SK-N-SH (cell line): ENCODE results near the gene MBP. TPM values are rescaled to one million over a fixed set of nuclear protein-coding genes. Genes with fewer than 3 reads are reported as not detected.

Source experiments
- CTCF ChIA-PET: fragments of 300-600, 350-600 bp; formaldehyde crosslinking; extraction: SDS; loops from one replicate; lab custom pipeline; 2021; lab: Yijun Ruan, JAX
- POLR2A ChIA-PET: fragments of 350-600 bp; sonication (Branson Sonifier 250); formaldehyde crosslinking; extraction: SDS; loops from one replicate; lab custom pipeline; 2020; ENCODE audit warnings: antibody characterized with exemption, inconsistent platforms; lab: Yijun Ruan, JAX
- DNase-seq: peaks from one replicate; pipeline ENCODE4 v3.0.0; 2012
- H2AFZ ChIP-seq: fragments of 200-600 bp; sonication (generic); 2 replicates; pipeline ENCODE4 v1.8.1; 2016; ENCODE audit warnings: antibody characterized with exemption, mild to moderate bottlenecking, low read depth
- H3F3A ChIP-seq: fragments of 200-600 bp; sonication (generic); replicated peaks from 2 replicates; pipeline ENCODE3; 2016; ENCODE audit warnings: antibody characterized with exemption, mild to moderate bottlenecking; ENCODE audit not compliant: insufficient read depth
- H3K27ac ChIP-seq, 2 experiments: fragments of 200-500 bp in 1 of 2; fragments of 200-600 bp in 1 of 2; sonication (Bioruptor generic) in 1 of 2; sonication (generic), shearing (Covaris generic) in 1 of 2; 2 replicates each; pipeline versions ENCODE4 v1.5.1 to v1.6.1; 2014 to 2016; ENCODE audit warnings: low read depth in 2 of 2, inconsistent platforms in 1 of 2, low read length in 1 of 2, mild to moderate bottlenecking in 1 of 2, mixed read lengths in 1 of 2
- H3K27me3 ChIP-seq: fragments of 200-600 bp; sonication (generic), shearing (Covaris generic); 2 replicates; pipeline ENCODE4 v1.6.1; 2016; ENCODE audit warnings: mixed run types; ENCODE audit not compliant: insufficient read depth
- H3K36me3 ChIP-seq, 2 experiments: fragments of 200-500 bp in 1 of 2; fragments of 200-600 bp in 1 of 2; sonication (Bioruptor generic) in 1 of 2; sonication (generic) in 1 of 2; replicated peaks in 1 of 2; 2 replicates each; pipeline versions ENCODE3 to v1.5.1; 2014 to 2016; ENCODE audit warnings: low read length in 1 of 2, mild to moderate bottlenecking in 1 of 2; ENCODE audit not compliant: insufficient read depth in 2 of 2, control insufficient read depth in 1 of 2
- H3K4me1 ChIP-seq, 2 experiments: fragments of 200-500 bp in 1 of 2; fragments of 200-600 bp in 1 of 2; sonication (Bioruptor generic) in 1 of 2; sonication (generic), shearing (Covaris generic) in 1 of 2; 2 replicates each; pipeline versions ENCODE4 v1.5.1 to v1.6.1; 2014 to 2016; ENCODE audit warnings: low read depth in 1 of 2, low read length in 1 of 2, mixed run types in 1 of 2; ENCODE audit not compliant: insufficient read depth in 2 of 2, control insufficient read depth in 1 of 2
- H3K4me2 ChIP-seq: fragments of 200-600 bp; sonication (generic), shearing (Covaris generic); 2 replicates; pipeline ENCODE4 v1.6.1; 2017; ENCODE audit warnings: mixed run types
- H3K4me3 ChIP-seq, 2 experiments: fragments of 200-500 bp in 1 of 2; fragments of 200-600 bp in 1 of 2; sonication (Bioruptor generic) in 1 of 2; sonication (generic), shearing (Covaris generic) in 1 of 2; 2 replicates each; pipeline versions ENCODE4 v1.5.1 to v1.8.1; 2014 to 2016; ENCODE audit warnings: low read depth in 2 of 2, inconsistent platforms in 1 of 2, low read length in 1 of 2, mild to moderate bottlenecking in 1 of 2, mixed read lengths in 1 of 2, moderate library complexity in 1 of 2
- H3K79me2 ChIP-seq: fragments of 200-600 bp; sonication (generic); 2 replicates; pipeline ENCODE4 v1.8.1; 2017; ENCODE audit warnings: mild to moderate bottlenecking; ENCODE audit not compliant: insufficient read depth
- H3K9ac ChIP-seq: fragments of 200-600 bp; sonication (generic); 2 replicates; pipeline ENCODE4 v1.6.1; 2017; ENCODE audit warnings: mixed run types
- H3K9me2 ChIP-seq: fragments of 200-600 bp; sonication (generic); 2 replicates; pipeline ENCODE4 v1.6.1; 2017; ENCODE audit warnings: mixed run types
- H3K9me3 ChIP-seq: fragments of 200-600 bp; sonication (generic); 2 replicates; pipeline ENCODE4 v1.6.1; 2017; ENCODE audit warnings: mixed run types, mild to moderate bottlenecking, moderate library complexity
- H4K20me1 ChIP-seq: fragments of 200-600 bp; sonication (generic); 2 replicates; pipeline ENCODE4 v1.6.1; 2017; ENCODE audit warnings: mild to moderate bottlenecking, mixed run types; ENCODE audit not compliant: insufficient read depth
- CHD2 ChIP-seq: fragments of 150-350 bp; IDR thresholded peaks from 2 replicates; pipeline ENCODE4 v1.6.1; 2018; ENCODE audit warnings: low read length; ENCODE audit not compliant: partially characterized antibody
- EP300 ChIP-seq, 2 experiments: IDR thresholded peaks; 2 replicates each; pipeline versions ENCODE4 v1.4.0 to v1.6.1; 2012; ENCODE audit warnings: borderline replicate concordance in 1 of 2, low read depth in 1 of 2, low read length in 1 of 2
- EZH2phosphoT487 ChIP-seq: fragments of 200-600 bp; sonication (generic); IDR thresholded peaks from 2 replicates; pipeline ENCODE4 v1.6.1; 2017; ENCODE audit warnings: low read depth, mixed run types, mild to moderate bottlenecking, antibody characterized with exemption, moderate library complexity, borderline replicate concordance
- FOXJ3 ChIP-seq: sonication (generic); formaldehyde crosslinking; IDR thresholded peaks from 2 replicates; pipeline ENCODE4 v1.5.1; 2020; ENCODE audit warnings: mild to moderate bottlenecking, missing genetic modification reagents
- GABPA ChIP-seq: IDR thresholded peaks from 2 replicates; pipeline ENCODE4 v1.4.0; 2012; ENCODE audit warnings: low read depth, mild to moderate bottlenecking
- IRF3 ChIP-seq: fragments of 150-350 bp; IDR thresholded peaks from 2 replicates; pipeline ENCODE4 v1.6.1; 2016; ENCODE audit warnings: mild to moderate bottlenecking, low read depth, low read length
- MEF2A ChIP-seq: IDR thresholded peaks from 2 replicates; pipeline ENCODE4 v1.4.0; 2012; ENCODE audit warnings: low read depth, borderline replicate concordance
- NRF1 ChIP-seq: IDR thresholded peaks from 2 replicates; pipeline ENCODE4 v1.6.1; 2012; ENCODE audit warnings: low read depth, mild to moderate bottlenecking, low read length
- POLR2AphosphoS5 ChIP-seq: IDR thresholded peaks from 2 replicates; pipeline ENCODE4 v1.6.1; 2012; ENCODE audit warnings: low read depth, low read length
- RAD21 ChIP-seq: IDR thresholded peaks from 2 replicates; pipeline ENCODE4 v1.6.1; 2012; ENCODE audit warnings: mild to moderate bottlenecking, low read length
- REST ChIP-seq: IDR thresholded peaks from 2 replicates; pipeline ENCODE4 v1.6.1; 2012; ENCODE audit warnings: mild to moderate bottlenecking, low read depth, low read length, moderate library complexity
- RFX5 ChIP-seq: IDR thresholded peaks from 2 replicates; pipeline ENCODE4 v1.6.1; 2012; ENCODE audit warnings: mild to moderate bottlenecking, improper control_type of control experiment, low read length
- RXRA ChIP-seq: IDR thresholded peaks from 2 replicates; pipeline ENCODE4 v1.4.0; 2012; ENCODE audit warnings: low read depth, mild to moderate bottlenecking, borderline replicate concordance
- SMC3 ChIP-seq: IDR thresholded peaks from 2 replicates; pipeline ENCODE4 v1.6.1; 2012; ENCODE audit warnings: low read depth, low read length, improper control_type of control experiment
- TAF1 ChIP-seq: IDR thresholded peaks from 2 replicates; pipeline ENCODE4 v1.6.1; 2012; ENCODE audit warnings: low read depth, mild to moderate bottlenecking, low read length, moderate library complexity, borderline replicate concordance
- WGBS: methylation state at CpG from one replicate; pipeline ENCODE4 v1.1.6; 2017; ENCODE audit warnings: low lambda C conversion rate; 5-methylcytosine and 5-hydroxymethylcytosine counted together
- polyA plus RNA-seq, 3 experiments: library from polyadenylated mRNA; depleted of rRNA; stranded (reverse); fragments of >200 nt; gene quantifications; 2 replicates each; pipeline ENCODE4 v1.2.3, GENCODE V29; 2012
- TF ChIP-seq, protein P1 (sequence below): fragments of 150-350 bp; IDR thresholded peaks from 2 replicates; pipeline ENCODE4 v1.6.1; 2017; ENCODE audit warnings: antibody characterized with exemption, low read length, low read depth, borderline replicate concordance

The MBP gene
- polyA plus RNA-seq, 1 of the 3 experiments (the other 2 are of a cell fraction) = 1.6 TPM

DNA sequence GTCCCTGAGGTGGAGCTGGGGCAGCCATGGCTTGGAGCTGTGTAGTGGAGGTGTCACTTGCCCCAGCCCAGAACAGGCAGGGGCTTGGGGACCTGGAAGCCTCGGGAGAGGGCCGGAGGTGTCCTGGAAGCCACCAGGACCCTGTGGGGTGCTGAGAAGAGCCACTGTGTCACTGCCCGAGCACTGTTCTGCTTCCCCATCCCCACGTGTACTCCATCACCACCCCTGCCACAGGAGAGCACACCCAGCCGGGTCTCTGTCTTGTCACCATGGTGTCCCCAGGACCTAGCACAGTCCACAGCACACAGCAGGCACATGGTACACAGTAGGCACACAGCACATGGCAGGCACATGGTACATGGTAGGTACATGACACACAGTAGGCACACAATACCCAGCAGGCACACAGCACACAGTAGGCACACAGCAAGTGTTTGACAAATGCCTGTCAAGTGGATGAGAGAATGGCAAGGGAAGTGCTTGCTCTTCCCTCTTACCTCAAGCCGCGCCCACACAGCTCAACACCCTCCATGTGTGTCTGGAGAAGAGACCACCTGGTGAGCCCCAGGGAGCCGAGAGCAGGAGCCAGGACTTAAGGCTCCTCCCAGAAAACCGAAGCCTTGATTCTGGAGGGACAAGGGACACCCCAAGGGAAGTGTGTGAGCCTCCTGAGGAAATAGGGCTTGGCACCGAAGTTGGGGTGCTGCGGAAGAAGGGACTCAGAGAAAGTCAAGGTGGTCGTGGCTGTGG, 13.3 kb downstream of the MBP start:
- no peak overlapping the region for H2AFZ ChIP-seq
- no peaks in the 10 kb centered on the region for H3K79me2 ChIP-seq
- H4K20me1 ChIP-seq = no peaks in the 10 kb centered on the region
- WGBS = 85% methylated on average over 8 of the region's 12 CpGs
- no peak for DNase-seq
- no peaks in the 10 kb centered on the region for H3K9me2 ChIP-seq
- no peak overlapping the region for H3K4me3 ChIP-seq
- no peak overlapping the region for H3K27ac ChIP-seq
- H3K4me2 ChIP-seq = no peak overlapping the region
- TF ChIP-seq NRF1 = no peak
- H3K36me3 ChIP-seq = no peaks in the 10 kb centered on the region
- no peaks in the 10 kb centered on the region for H3K27me3 ChIP-seq
- peaks cover 0 to 4% of the 10 kb centered on the region in 2 experiments; a peak in 1 of 4 replicates for H3K4me1 ChIP-seq
- no peaks in the 10 kb centered on the region for H3K9me3 ChIP-seq
- ChIA-PET POLR2A (no interaction called here), CTCF (no interaction called here)
- no peaks in the 10 kb centered on the region for H3F3A ChIP-seq
- no peak overlapping the region for H3K9ac ChIP-seq

DNA sequence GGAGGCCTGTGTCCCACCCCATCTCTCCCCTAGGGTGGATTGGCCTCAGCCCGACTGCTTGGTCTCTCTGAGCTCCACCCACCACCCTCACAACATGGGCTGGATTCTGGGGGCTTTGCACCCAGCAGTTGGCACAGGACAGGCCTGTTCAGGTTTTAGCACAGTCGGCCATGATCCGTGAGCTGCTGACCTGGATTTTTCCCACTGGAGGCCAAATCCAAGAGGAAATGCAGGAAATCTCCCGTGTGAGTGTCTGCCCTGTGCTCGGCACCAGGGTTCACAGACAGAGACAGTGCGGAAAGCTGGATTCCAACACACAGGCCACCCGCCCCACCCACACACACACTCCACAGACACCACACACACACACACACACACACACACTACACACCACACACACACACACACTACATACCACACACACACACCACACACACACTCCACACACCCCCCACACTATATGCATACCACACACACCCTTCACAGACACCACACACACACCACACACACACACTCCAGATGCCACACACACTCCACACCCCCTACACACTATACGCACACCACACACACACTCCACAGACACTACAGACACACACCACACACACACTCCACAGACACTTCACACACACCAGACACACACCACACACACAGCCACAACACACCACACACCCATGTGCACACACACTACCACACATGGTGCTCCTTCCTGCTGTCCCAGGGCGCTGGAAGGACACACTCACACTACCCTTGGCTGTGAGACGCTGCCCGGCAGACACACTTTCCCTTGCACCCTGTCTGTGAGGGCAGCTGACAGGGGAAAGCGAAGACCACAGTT, 14.1 kb downstream of the MBP start:
- Histone ChIP-seq H3K9me2 (no peaks in the 10 kb centered on the region), H2AFZ (no peak overlapping the region), H3K27ac (no peak overlapping the region), H3K9me3 (no peaks in the 10 kb centered on the region), H3K9ac (no peak overlapping the region), H3K4me1 (peaks cover 0 to 4% of the 10 kb centered on the region in 2 experiments; a peak in 1 of 4 replicates), H3K27me3 (no peaks in the 10 kb centered on the region), H3K4me2 (no peak overlapping the region), H3F3A (no peaks in the 10 kb centered on the region), H3K36me3 (no peaks in the 10 kb centered on the region), H4K20me1 (no peaks in the 10 kb centered on the region), H3K4me3 (no peak overlapping the region), H3K79me2 (no peaks in the 10 kb centered on the region)
- DNase-seq = no peak
- ChIA-PET CTCF (no interaction called here), POLR2A (no interaction called here)
- TF ChIP-seq CHD2 (no peak), MEF2A (no peak), SMC3 (no peak), GABPA (no peak), TAF1 (no peak), EZH2phosphoT487 (no peak), EP300 (IDR thresholded peaks at IDR 0.05; ENCODE audit: borderline replicate concordance in 1 of 2, low read depth in 1 of 2, low read length in 1 of 2) (no peak), FOXJ3 (CRISPR knock-in tag) (no peak), RFX5 (no peak), RXRA (no peak), REST (no peak), POLR2AphosphoS5 (no peak), RAD21 (no peak), IRF3 (no peak)
- TF ChIP-seq, protein P1, sequence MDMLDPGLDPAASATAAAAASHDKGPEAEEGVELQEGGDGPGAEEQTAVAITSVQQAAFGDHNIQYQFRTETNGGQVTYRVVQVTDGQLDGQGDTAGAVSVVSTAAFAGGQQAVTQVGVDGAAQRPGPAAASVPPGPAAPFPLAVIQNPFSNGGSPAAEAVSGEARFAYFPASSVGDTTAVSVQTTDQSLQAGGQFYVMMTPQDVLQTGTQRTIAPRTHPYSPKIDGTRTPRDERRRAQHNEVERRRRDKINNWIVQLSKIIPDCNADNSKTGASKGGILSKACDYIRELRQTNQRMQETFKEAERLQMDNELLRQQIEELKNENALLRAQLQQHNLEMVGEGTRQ = no peak
- whole genome bisulfite sequencing = 94% methylated on average over 8 of the region's 12 CpGs
